H1 (cell line): ENCODE measurements around the gene PTCH1. TPM values are rescaled to one million over a fixed set of nuclear protein-coding genes. Genes with fewer than 3 reads are reported as not detected.

ENCODE experiments used
- BACH1 ChIP-seq: IDR thresholded peaks from 2 replicates; pipeline ENCODE4 v1.6.1; 2012; ENCODE audit warnings: low read length, improper control_type of control experiment
- CEBPB ChIP-seq: IDR thresholded peaks from 2 replicates; pipeline ENCODE4 v1.6.1; 2012; ENCODE audit warnings: low read depth, low read length
- MAFK ChIP-seq: IDR thresholded peaks from 2 replicates; pipeline ENCODE4 v1.6.1; 2012; ENCODE audit warnings: low read depth, mild to moderate bottlenecking, improper control_type of control experiment, low read length
- NANOG ChIP-seq: IDR thresholded peaks from 2 replicates; pipeline ENCODE4 v1.6.1; 2011; ENCODE audit warnings: low read length, low read depth, mild to moderate bottlenecking, inconsistent platforms; ENCODE audit not compliant: insufficient read depth, poor library complexity, severe bottlenecking
- SUZ12 ChIP-seq: fragments of 200-600 bp; sonication (generic); IDR thresholded peaks from 2 replicates; pipeline ENCODE4 v1.6.1; 2012; ENCODE audit warnings: mild to moderate bottlenecking, inconsistent platforms, low read length, moderate library complexity, mixed read lengths
- polyA plus RNA-seq, 7 experiments: library from polyadenylated mRNA; depleted of rRNA in 3 of 7; stranded (reverse) in 5 of 7; unstranded in 2 of 7; fragments of >200 nt in 5 of 7; fragments of 200-250 nt in 2 of 7; gene quantifications; 1 replicate in 5 of 7; 2 replicates in 1 of 7; 4 replicates in 1 of 7; pipeline versions ENCODE4 v1.2.1 to v1.2.3, GENCODE V29; 2011 to 2013; ENCODE audit warnings: missing spikeins in 2 of 7, mixed read lengths in 2 of 7
- total RNA-seq: library from RNA; stranded (reverse); fragmentation: NEBNext Ultra II Directional; extraction: Animal tissue kit (Norgen Biotek cat#: 25700); gene quantifications from 2 replicates; pipeline ENCODE4 v1.2.1, GENCODE V29; 2021
- TF ChIP-seq, protein P1 (sequence below): IDR thresholded peaks from 2 replicates; pipeline ENCODE4 v1.6.1; 2012; ENCODE audit warnings: low read length, inconsistent platforms

The PTCH1 gene
- total and polyA plus RNA-seq, 2 of the 8 experiments (the other 6 are each of a cell fraction or from before 2014, with no cell fraction given) = 6.4 to 34.1 TPM

- TF ChIP-seq, protein P1, sequence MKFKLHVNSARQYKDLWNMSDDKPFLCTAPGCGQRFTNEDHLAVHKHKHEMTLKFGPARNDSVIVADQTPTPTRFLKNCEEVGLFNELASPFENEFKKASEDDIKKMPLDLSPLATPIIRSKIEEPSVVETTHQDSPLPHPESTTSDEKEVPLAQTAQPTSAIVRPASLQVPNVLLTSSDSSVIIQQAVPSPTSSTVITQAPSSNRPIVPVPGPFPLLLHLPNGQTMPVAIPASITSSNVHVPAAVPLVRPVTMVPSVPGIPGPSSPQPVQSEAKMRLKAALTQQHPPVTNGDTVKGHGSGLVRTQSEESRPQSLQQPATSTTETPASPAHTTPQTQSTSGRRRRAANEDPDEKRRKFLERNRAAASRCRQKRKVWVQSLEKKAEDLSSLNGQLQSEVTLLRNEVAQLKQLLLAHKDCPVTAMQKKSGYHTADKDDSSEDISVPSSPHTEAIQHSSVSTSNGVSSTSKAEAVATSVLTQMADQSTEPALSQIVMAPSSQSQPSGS = no peak
- no peak for TF ChIP-seq BACH1
- TF ChIP-seq MAFK = no peak
- TF ChIP-seq NANOG = peak; percentile 16
- no peak for TF ChIP-seq SUZ12
- no peak for TF ChIP-seq CEBPB
- TF ChIP-seq, all 59 proteins: peak for 2
Measured at GRCh38 chr9:95477441-95477840, 39.3 kb downstream of the PTCH1 start (continued).
